HAP-1 (cell line): ENCODE results near the gene FXYD7.

Source experiments
- DNase-seq, 2 experiments: peaks; one replicate each; pipeline ENCODE4 v3.0.0-alpha.2; 2016 to 2020; ENCODE audit warnings: low spot score in 2 of 2
- H3K27me3 ChIP-seq: fragments of 250-450 bp; sonication (Bioruptor Pico); 2 replicates; pipeline ENCODE4 v1.5.1; 2020; ENCODE audit warnings: low read depth, mild to moderate bottlenecking, moderate library complexity
- H3K36me3 ChIP-seq: fragments of 250-450 bp; sonication (Bioruptor Pico); replicated peaks from 2 replicates; pipeline ENCODE4 v1.5.1; 2020; ENCODE audit warnings: mild to moderate bottlenecking
- H3K4me1 ChIP-seq: fragments of 250-450 bp; sonication (Bioruptor Pico); 2 replicates; pipeline ENCODE4 v1.5.1; 2020; ENCODE audit warnings: mild to moderate bottlenecking
- H3K4me3 ChIP-seq: fragments of 250-450 bp; sonication (Bioruptor Pico); 2 replicates; pipeline ENCODE4 v1.5.1; 2020; ENCODE audit warnings: mild to moderate bottlenecking, moderate library complexity
- H3K9me3 ChIP-seq: fragments of 250-450 bp; sonication (Bioruptor Pico); 2 replicates; pipeline ENCODE4 v1.5.1; 2020; ENCODE audit warnings: mild to moderate bottlenecking, moderate library complexity
- in situ Hi-C: fragments of 300-500 bp; cut with MboI; formaldehyde crosslinking; loops from 3 replicates; pipeline ENCODE4 v1.14.3; 2020; ENCODE audit warnings: low sequenced_read_pairs, inconsistent platforms, mixed read lengths

The FXYD7 gene

GRCh38 chr19:35162471-35163326 is 19.6 kb downstream of the FXYD7 start:
- H3K36me3 ChIP-seq, result peaks cover 84% of the 10 kb centered on the region
- no peaks in the 10 kb centered on the region for H3K27me3 ChIP-seq
- no peaks in the 10 kb centered on the region for H3K9me3 ChIP-seq
- H3K4me3 ChIP-seq, result no peak overlapping the region
- DNase-seq, result no peak
- H3K4me1 ChIP-seq, result no peaks in the 10 kb centered on the region
- in situ Hi-C loops, result loop anchor here (5.0 kb wide), 1 partner anchor 85 kb away; the partner anchor contains the start of gene LSR

GRCh38 chr19:35164418-35164817 is 21.4 kb downstream of the FXYD7 start:
- in situ Hi-C loops, result loop anchor here (5.0 kb wide), 1 partner anchor 83 kb away; the partner anchor contains the start of gene LSR
- Histone ChIP-seq H3K27me3 (no peaks in the 10 kb centered on the region), H3K4me1 (no peaks in the 10 kb centered on the region), H3K4me3 (no peak overlapping the region), H3K36me3 (peaks cover 71% of the 10 kb centered on the region), H3K9me3 (no peaks in the 10 kb centered on the region)
- no peak for DNase-seq

GRCh38 chr19:35165200-35166058 is 22.4 kb downstream of the FXYD7 start:
- peaks cover 66% of the 10 kb centered on the region for H3K36me3 ChIP-seq
- in situ Hi-C loops, result no loop called here

GRCh38 chr19:35166100-35167063 is 23.3 kb downstream of the FXYD7 start:
- DNase-seq, result no peak
- H3K36me3 ChIP-seq, result peaks cover 60% of the 10 kb centered on the region
- in situ Hi-C loops, result no loop called here
- H3K27me3 ChIP-seq, result no peaks in the 10 kb centered on the region
- no peaks in the 10 kb centered on the region for H3K4me1 ChIP-seq
- no peaks in the 10 kb centered on the region for H3K9me3 ChIP-seq
- no peak overlapping the region for H3K4me3 ChIP-seq

More at GRCh38 chr19:35165200-35166058, 22.4 kb downstream of the FXYD7 start:
- DNase-seq, result no peak
- Histone ChIP-seq H3K4me1 (no peaks in the 10 kb centered on the region), H3K27me3 (no peaks in the 10 kb centered on the region), H3K4me3 (no peak overlapping the region), H3K9me3 (no peaks in the 10 kb centered on the region)

GRCh38 chr19:35167251-35168119 is 24.4 kb downstream of the FXYD7 start:
- no peak overlapping the region for H3K4me3 ChIP-seq
- no peaks in the 10 kb centered on the region for H3K27me3 ChIP-seq
- H3K36me3 ChIP-seq, result peaks cover 53% of the 10 kb centered on the region
- in situ Hi-C loops, result no loop called here
- H3K4me1 ChIP-seq, result no peaks in the 10 kb centered on the region
- no peak for DNase-seq
- H3K9me3 ChIP-seq, result no peaks in the 10 kb centered on the region

GRCh38 chr19:35168196-35168595 is 25.1 kb downstream of the FXYD7 start:
- DNase-seq, result no peak
- H3K36me3 ChIP-seq, result peaks cover 47% of the 10 kb centered on the region
- H3K4me3 ChIP-seq, result no peak overlapping the region
- no peaks in the 10 kb centered on the region for H3K27me3 ChIP-seq
- H3K9me3 ChIP-seq, result no peaks in the 10 kb centered on the region
- in situ Hi-C loops, result no loop called here
- no peaks in the 10 kb centered on the region for H3K4me1 ChIP-seq

GRCh38 chr19:35169221-35169995 is 26.4 kb downstream of the FXYD7 start:
- in situ Hi-C loops, result no loop called here
- Histone ChIP-seq H3K27me3 (no peaks in the 10 kb centered on the region), H3K4me3 (no peak overlapping the region), H3K9me3 (no peaks in the 10 kb centered on the region), H3K4me1 (no peaks in the 10 kb centered on the region), H3K36me3 (peaks cover 37% of the 10 kb centered on the region)
- no peak for DNase-seq

GRCh38 chr19:35170359-35171061 is 27.5 kb downstream of the FXYD7 start:
- DNase-seq, result no peak
- H3K36me3 ChIP-seq, result peaks cover 32% of the 10 kb centered on the region
- in situ Hi-C loops, result no loop called here

GRCh38 chr19:35171730-35172129 is 28.7 kb downstream of the FXYD7 start:
- Histone ChIP-seq H3K27me3 (no peaks in the 10 kb centered on the region), H3K36me3 (peaks cover 20% of the 10 kb centered on the region), H3K9me3 (no peaks in the 10 kb centered on the region), H3K4me3 (no peak overlapping the region), H3K4me1 (peaks cover 11% of the 10 kb centered on the region)
- DNase-seq, result no peak
- in situ Hi-C loops, result no loop called here

More at GRCh38 chr19:35170359-35171061, 27.5 kb downstream of the FXYD7 start:
- Histone ChIP-seq H3K9me3 (no peaks in the 10 kb centered on the region), H3K27me3 (no peaks in the 10 kb centered on the region), H3K4me1 (peaks cover 6% of the 10 kb centered on the region), H3K4me3 (no peak overlapping the region)

GRCh38 chr19:35174226-35174625 is 31.2 kb downstream of the FXYD7 start:
- Histone ChIP-seq H3K4me3 (no peak overlapping the region), H3K4me1 (peaks cover 11% of the 10 kb centered on the region), H3K27me3 (no peaks in the 10 kb centered on the region), H3K36me3 (peaks cover 11% of the 10 kb centered on the region; the same call in 1 of the 2 replicates), H3K9me3 (no peaks in the 10 kb centered on the region)
- no peak for DNase-seq
- in situ Hi-C loops, result no loop called here

GRCh38 chr19:35176181-35176570 is 33.1 kb downstream of the FXYD7 start:
- peaks cover 4% of the 10 kb centered on the region; the same call in 1 of the 2 replicates for H3K36me3 ChIP-seq
- in situ Hi-C loops, result no loop called here
- peaks cover 11% of the 10 kb centered on the region for H3K4me1 ChIP-seq
- DNase-seq, result no peak
- H3K9me3 ChIP-seq, result no peaks in the 10 kb centered on the region
- no peak overlapping the region for H3K4me3 ChIP-seq
- no peaks in the 10 kb centered on the region for H3K27me3 ChIP-seq
